Dendritic cell treated with granulocyte-macrophage colony-stimulating factor and Interleukin-4, amounts not matched to agents 40 ng/mL and 50 ng/mL, for 4 days (primary cell): Measurements from ENCODE around the gene MOB2.

Source experiments
- H3K27ac Mint-ChIP-seq: one replicate; pipeline ENCODE4 v1.8.0; 2022; ENCODE audit warnings: mild to moderate bottlenecking, mixed read lengths
- H3K27me3 Mint-ChIP-seq: one replicate; pipeline ENCODE4 v1.8.0; 2022; ENCODE audit warnings: mild to moderate bottlenecking, mixed read lengths
- H3K36me3 Mint-ChIP-seq: one replicate; pipeline ENCODE4 v1.8.0; 2022; ENCODE audit warnings: low read depth, mixed read lengths
- H3K4me1 Mint-ChIP-seq: one replicate; pipeline ENCODE4 v1.8.0; 2022; ENCODE audit warnings: low read depth, mixed read lengths
- H3K4me3 Mint-ChIP-seq: one replicate; pipeline ENCODE4 v1.8.0; 2022; ENCODE audit warnings: mild to moderate bottlenecking, moderate library complexity, mixed read lengths
- H3K9me3 Mint-ChIP-seq: one replicate; pipeline ENCODE4 v1.8.0; 2022; ENCODE audit warnings: mixed read lengths
- intact Hi-C: fragments of 100-400 bp; cut with micrococcal nuclease; formaldehyde crosslinking; loops from one replicate; pipeline ENCODE4 v1.15.0; 2022

MOB2 gene

GRCh38 chr11:1470681-1471611 lies 15.6 kb downstream of the MOB2 start:
- no peaks in the 10 kb centered on the region for H3K4me1 Mint-ChIP-seq
- intact Hi-C loops, result no loop called here
- H3K4me3 Mint-ChIP-seq, result no peak overlapping the region
- H3K36me3 Mint-ChIP-seq, result peaks cover 100% of the 10 kb centered on the region
- no peaks in the 10 kb centered on the region for H3K9me3 Mint-ChIP-seq
- no peak overlapping the region for H3K27ac Mint-ChIP-seq
- no peaks in the 10 kb centered on the region for H3K27me3 Mint-ChIP-seq

- Mint-ChIP-seq H3K27me3 (no peaks in the 10 kb centered on the region), H3K4me3 (no peak overlapping the region), H3K9me3 (peaks cover 4% of the 10 kb centered on the region), H3K27ac (no peak overlapping the region), H3K36me3 (peaks cover 100% of the 10 kb centered on the region), H3K4me1 (no peaks in the 10 kb centered on the region)
- intact Hi-C loops, result no loop called here
Measured at GRCh38 chr11:1469911-1470680, 16.5 kb downstream of the MOB2 start.

GRCh38 chr11:1469287-1469910 lies 17.2 kb downstream of the MOB2 start:
- Mint-ChIP-seq H3K9me3 (peaks cover 11% of the 10 kb centered on the region), H3K4me1 (no peaks in the 10 kb centered on the region), H3K27ac (no peak overlapping the region), H3K36me3 (peaks cover 100% of the 10 kb centered on the region), H3K27me3 (no peaks in the 10 kb centered on the region), H3K4me3 (no peak overlapping the region)
- intact Hi-C loops, result no loop called here

GRCh38 chr11:1468473-1469066 lies 18.0 kb downstream of the MOB2 start:
- Mint-ChIP-seq H3K9me3 (peaks cover 12% of the 10 kb centered on the region), H3K4me1 (no peaks in the 10 kb centered on the region), H3K27ac (no peak overlapping the region), H3K4me3 (no peak overlapping the region), H3K27me3 (no peaks in the 10 kb centered on the region), H3K36me3 (peaks cover 96% of the 10 kb centered on the region)
- intact Hi-C loops, result no loop called here

- H3K27me3 Mint-ChIP-seq, result no peaks in the 10 kb centered on the region
- H3K9me3 Mint-ChIP-seq, result peaks cover 12% of the 10 kb centered on the region
- H3K36me3 Mint-ChIP-seq, result peaks cover 90% of the 10 kb centered on the region
- intact Hi-C loops, result no loop called here
- H3K27ac Mint-ChIP-seq, result no peak overlapping the region
- no peaks in the 10 kb centered on the region for H3K4me1 Mint-ChIP-seq
- H3K4me3 Mint-ChIP-seq, result no peak overlapping the region
Measured at GRCh38 chr11:1468002-1468401, 18.6 kb downstream of the MOB2 start.

GRCh38 chr11:1467270-1467669 lies 19.3 kb downstream of the MOB2 start:
- intact Hi-C loops, result no loop called here
- Mint-ChIP-seq H3K4me1 (no peaks in the 10 kb centered on the region), H3K9me3 (peaks cover 12% of the 10 kb centered on the region), H3K36me3 (peaks cover 83% of the 10 kb centered on the region), H3K27ac (no peak overlapping the region), H3K27me3 (no peaks in the 10 kb centered on the region), H3K4me3 (no peak overlapping the region)

- H3K9me3 Mint-ChIP-seq, result peaks cover 12% of the 10 kb centered on the region
- H3K27me3 Mint-ChIP-seq, result no peaks in the 10 kb centered on the region
- no peak overlapping the region for H3K4me3 Mint-ChIP-seq
- H3K27ac Mint-ChIP-seq, result no peak overlapping the region
- no peaks in the 10 kb centered on the region for H3K4me1 Mint-ChIP-seq
- intact Hi-C loops, result no loop called here
- H3K36me3 Mint-ChIP-seq, result peaks cover 78% of the 10 kb centered on the region
Measured at GRCh38 chr11:1466784-1467183, 19.8 kb downstream of the MOB2 start.

GRCh38 chr11:1463056-1463455 lies 23.5 kb downstream of the MOB2 start:
- intact Hi-C loops, result no loop called here
- no peak overlapping the region for H3K4me3 Mint-ChIP-seq
- H3K27ac Mint-ChIP-seq, result no peak overlapping the region
- no peaks in the 10 kb centered on the region for H3K4me1 Mint-ChIP-seq
- H3K9me3 Mint-ChIP-seq, result peaks cover 12% of the 10 kb centered on the region
- peaks cover 40% of the 10 kb centered on the region for H3K36me3 Mint-ChIP-seq
- H3K27me3 Mint-ChIP-seq, result no peaks in the 10 kb centered on the region

GRCh38 chr11:1462698-1462975 lies 23.9 kb downstream of the MOB2 start:
- intact Hi-C loops, result no loop called here
- H3K36me3 Mint-ChIP-seq, result peaks cover 36% of the 10 kb centered on the region
- peaks cover 12% of the 10 kb centered on the region for H3K9me3 Mint-ChIP-seq
- H3K27me3 Mint-ChIP-seq, result no peaks in the 10 kb centered on the region
- H3K4me3 Mint-ChIP-seq, result no peak overlapping the region
- no peak overlapping the region for H3K27ac Mint-ChIP-seq
- no peaks in the 10 kb centered on the region for H3K4me1 Mint-ChIP-seq

- peaks cover 31% of the 10 kb centered on the region for H3K36me3 Mint-ChIP-seq
- intact Hi-C loops, result no loop called here
Measured at GRCh38 chr11:1461826-1462697, 24.5 kb downstream of the MOB2 start.

GRCh38 chr11:1460986-1461825 lies 25.4 kb downstream of the MOB2 start:
- peaks cover 22% of the 10 kb centered on the region for H3K36me3 Mint-ChIP-seq
- H3K27me3 Mint-ChIP-seq, result no peaks in the 10 kb centered on the region
- H3K4me3 Mint-ChIP-seq, result no peak overlapping the region
- intact Hi-C loops, result no loop called here
- peaks cover 12% of the 10 kb centered on the region for H3K9me3 Mint-ChIP-seq
- H3K27ac Mint-ChIP-seq, result no peak overlapping the region
- no peaks in the 10 kb centered on the region for H3K4me1 Mint-ChIP-seq

More at GRCh38 chr11:1461826-1462697, 24.5 kb downstream of the MOB2 start:
- no peaks in the 10 kb centered on the region for H3K4me1 Mint-ChIP-seq
- H3K4me3 Mint-ChIP-seq, result no peak overlapping the region
- H3K27ac Mint-ChIP-seq, result no peak overlapping the region
- H3K9me3 Mint-ChIP-seq, result peaks cover 12% of the 10 kb centered on the region
- H3K27me3 Mint-ChIP-seq, result no peaks in the 10 kb centered on the region

GRCh38 chr11:1460396-1460985 lies 26.1 kb downstream of the MOB2 start:
- H3K9me3 Mint-ChIP-seq, result peaks cover 11% of the 10 kb centered on the region
- H3K36me3 Mint-ChIP-seq, result peaks cover 15% of the 10 kb centered on the region

More at GRCh38 chr11:1460396-1460985, 26.1 kb downstream of the MOB2 start:
- Mint-ChIP-seq H3K4me1 (no peaks in the 10 kb centered on the region), H3K4me3 (no peak overlapping the region), H3K27ac (no peak overlapping the region), H3K27me3 (no peaks in the 10 kb centered on the region)
- intact Hi-C loops, result no loop called here
